ENCODE data around the gene PTGIS. TPM values are rescaled to one million over a fixed set of nuclear protein-coding genes. Genes with fewer than 3 reads are reported as not detected.
"Not testable (repeated sequence)": the region's sequence is repeated elsewhere in the genome, so short reads cannot be mapped to it uniquely, and the experiment has no call there.

PTGIS gene
- not detected for total RNA-seq
- not detected for polyA plus RNA-seq
- 0 to 0.09 (median 0) reads per million in 6 experiments for total RNA-seq

DNA sequence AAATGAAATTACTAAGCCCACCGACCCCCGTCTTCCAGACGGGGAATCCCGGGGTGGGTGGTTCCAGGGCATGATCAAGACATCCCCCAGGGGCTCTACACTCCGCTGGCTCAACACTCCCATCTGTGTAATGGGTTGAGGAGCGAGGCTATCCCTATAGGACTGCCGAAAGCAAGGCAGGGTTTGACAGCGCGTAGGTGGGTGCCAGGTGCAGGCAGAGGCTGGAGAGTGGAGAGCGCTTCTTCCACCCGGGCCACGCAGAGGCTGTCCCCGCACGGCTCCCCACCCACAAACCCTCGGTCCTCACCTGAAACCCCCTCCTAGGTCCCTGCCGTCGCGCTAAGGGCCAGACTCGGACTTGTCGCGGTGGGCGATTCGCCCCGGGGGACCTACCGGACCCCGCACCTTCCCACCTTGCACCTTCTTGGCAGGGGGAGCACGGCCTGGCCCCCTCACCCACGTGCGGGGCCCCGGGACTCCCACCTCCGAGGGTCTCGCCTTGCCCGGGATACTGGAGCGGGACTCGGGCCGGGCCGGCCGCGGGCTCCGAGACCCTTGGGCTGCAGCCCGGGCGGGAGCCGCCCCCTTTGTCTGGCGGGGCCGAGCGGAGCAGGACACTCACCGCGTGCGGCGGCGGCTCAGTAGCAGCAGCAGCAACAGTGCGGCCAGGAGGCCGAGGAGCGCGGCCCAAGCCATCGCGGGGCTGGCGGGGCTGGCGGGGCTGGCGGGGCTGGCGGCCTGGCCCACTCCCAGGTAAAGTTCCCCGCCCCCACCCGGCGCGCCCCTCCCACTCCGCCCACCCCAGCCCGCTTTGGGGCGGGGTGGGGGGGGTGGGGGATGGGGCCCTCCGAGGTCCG is at the start of gene PTGIS:
Gene PTGIS, minus strand, starts transcription at position 717 of the 857 bp plus-strand sequence. Its CDS starts 21 bp downstream, at position 696.
- peaks cover 3 to 13% (median 8%) of the 10 kb centered on the region in 4 donors for H3K4me1 Mint-ChIP-seq

GRCh38 chr20:49617394-49617793 is 49.5 kb upstream of the PTGIS start:
- ATAC-seq, DNase-seq, H3K4me1 Mint-ChIP-seq, H3K27ac Mint-ChIP-seq, H3K4me3 Mint-ChIP-seq, H3K36me3 Mint-ChIP-seq, POLR2A ChIA-PET: not testable (repeated sequence)
- peaks cover 0 to 13% (median 6%) of the 10 kb centered on the region in 9 donors for H3K9me3 Mint-ChIP-seq
- H3K27me3 Mint-ChIP-seq = peaks cover 1 to 15% (median 11%) of the 10 kb centered on the region in 5 donors

More for the DNA sequence above, at the start of gene PTGIS:
- Mint-ChIP-seq H3K27ac (no peak within 1 kb of the TSS), H3K9me3 (peaks cover 0 to 2% (median 0%) of the 10 kb centered on the region in 9 donors), H3K27me3 (peaks cover 29 to 76% (median 55%) of the 10 kb centered on the region in 5 donors), H3K4me3 (peak within 1 kb of the TSS in 8 of 10 donors; percentile 15 to 73 (median 56)), H3K36me3 (no peaks in the 10 kb centered on the region)
- ATAC-seq (no peak), DNase-seq (peak in 1 of 10 donors; percentile 8)
- POLR2A ChIA-PET = no interaction called here

- no peak overlapping the region for H3K4me3 Mint-ChIP-seq
- H3K27ac Mint-ChIP-seq = peak overlapping the region in 3 of 10 donors; percentile 52 to 71 (median 54)
- ATAC-seq (no peak), DNase-seq (no peak)
- H3K4me1 Mint-ChIP-seq = peaks cover 0 to 5% (median 1%) of the 10 kb centered on the region in 4 donors
- peaks cover 0 to 3% (median 0%) of the 10 kb centered on the region in 9 donors for H3K9me3 Mint-ChIP-seq
- POLR2A ChIA-PET = no interaction called here
- peaks cover 0 to 7% (median 3%) of the 10 kb centered on the region in 5 donors for H3K27me3 Mint-ChIP-seq
- peaks cover 0 to 2% (median 0%) of the 10 kb centered on the region in 3 donors for H3K36me3 Mint-ChIP-seq
Observed at GRCh38 chr20:49616154-49617007, 48.4 kb upstream of the PTGIS start.

- H3K4me3 Mint-ChIP-seq = no peak overlapping the region
- H3K27ac Mint-ChIP-seq = peak overlapping the region in 2 of 10 donors; percentile 54 to 71
- no peaks in the 10 kb centered on the region for H3K9me3 Mint-ChIP-seq
- no peak for DNase-seq
- no peaks in the 10 kb centered on the region for H3K36me3 Mint-ChIP-seq
- POLR2A ChIA-PET = no interaction called here
- peaks cover 0 to 1% (median 0%) of the 10 kb centered on the region in 5 donors for H3K27me3 Mint-ChIP-seq
- H3K4me1 Mint-ChIP-seq = peaks cover 3 to 9% (median 6%) of the 10 kb centered on the region in 4 donors
- ATAC-seq = no peak
Observed at GRCh38 chr20:49615401-49616153, 47.6 kb upstream of the PTGIS start.

DNA sequence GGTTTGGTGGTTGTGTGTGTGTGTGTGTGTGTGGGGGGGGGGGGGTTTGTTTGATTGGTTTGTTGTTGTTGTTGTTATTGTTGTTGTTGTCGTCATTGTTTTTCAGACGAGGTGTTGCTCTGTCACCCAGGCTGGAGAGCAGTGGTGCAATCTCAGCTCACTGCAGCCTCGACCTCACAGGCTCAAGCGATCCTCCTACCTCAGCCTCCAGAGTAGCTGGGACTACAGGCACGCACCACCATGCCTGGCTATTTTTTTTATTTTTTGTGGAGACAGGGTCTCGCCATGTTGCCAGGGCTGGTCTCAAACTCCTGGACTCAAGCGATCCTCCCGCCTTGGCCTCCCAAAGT is 47.1 kb upstream of the PTGIS start:
- POLR2A ChIA-PET, ATAC-seq: not testable (repeated sequence)

DNA sequence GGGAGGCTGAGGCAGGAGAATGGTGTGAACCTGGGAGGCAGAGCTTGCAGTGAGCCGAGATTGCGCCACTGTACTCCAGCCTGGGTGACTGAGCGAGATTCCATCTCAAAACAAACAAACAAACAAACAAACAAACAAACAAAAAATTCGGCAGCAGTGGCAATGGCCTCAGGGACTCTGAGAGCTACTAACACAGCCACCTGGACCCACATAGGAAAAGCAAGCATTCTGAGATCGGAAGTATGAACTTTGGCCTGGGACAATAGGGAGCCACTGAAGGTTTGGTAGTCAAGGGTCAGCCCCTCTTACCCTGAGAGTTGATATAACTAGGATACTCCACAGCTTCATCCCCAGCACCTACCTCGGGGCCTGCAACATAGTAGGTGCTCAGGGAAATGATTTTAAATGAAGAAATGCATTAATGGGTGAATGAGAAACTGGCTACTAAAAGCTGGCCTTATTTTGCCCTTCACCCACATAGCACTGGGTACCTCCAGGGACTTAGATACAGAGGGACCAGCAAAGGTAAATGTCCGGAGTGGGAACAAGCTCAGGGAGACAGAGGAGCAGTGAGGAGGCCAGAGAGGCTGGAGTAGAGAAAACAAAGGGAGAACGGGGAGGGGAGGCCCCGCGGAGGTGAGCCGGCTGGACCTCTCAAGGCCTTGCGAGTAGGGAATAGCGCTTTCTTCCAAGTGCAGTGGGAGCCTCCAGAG is 46.6 kb upstream of the PTGIS start:
- no peaks in the 10 kb centered on the region for H3K9me3 Mint-ChIP-seq
- POLR2A ChIA-PET = no interaction called here
- ATAC-seq (no peak), DNase-seq (no peak)
- H3K36me3 Mint-ChIP-seq = no peaks in the 10 kb centered on the region
- peaks cover 3 to 11% (median 8%) of the 10 kb centered on the region in 4 donors for H3K4me1 Mint-ChIP-seq
- peaks cover 0 to 7% (median 0%) of the 10 kb centered on the region in 5 donors for H3K27me3 Mint-ChIP-seq
- peak overlapping the region in 1 of 10 donors; percentile 2 for H3K27ac Mint-ChIP-seq
- H3K4me3 Mint-ChIP-seq = no peak overlapping the region

More for the DNA sequence above, 47.1 kb upstream of the PTGIS start:
- H3K27me3 Mint-ChIP-seq, H3K4me3 Mint-ChIP-seq, H3K9me3 Mint-ChIP-seq, H3K36me3 Mint-ChIP-seq, H3K27ac Mint-ChIP-seq, DNase-seq: not testable (repeated sequence)
- peaks cover 3 to 11% (median 8%) of the 10 kb centered on the region in 4 donors for H3K4me1 Mint-ChIP-seq

DNA sequence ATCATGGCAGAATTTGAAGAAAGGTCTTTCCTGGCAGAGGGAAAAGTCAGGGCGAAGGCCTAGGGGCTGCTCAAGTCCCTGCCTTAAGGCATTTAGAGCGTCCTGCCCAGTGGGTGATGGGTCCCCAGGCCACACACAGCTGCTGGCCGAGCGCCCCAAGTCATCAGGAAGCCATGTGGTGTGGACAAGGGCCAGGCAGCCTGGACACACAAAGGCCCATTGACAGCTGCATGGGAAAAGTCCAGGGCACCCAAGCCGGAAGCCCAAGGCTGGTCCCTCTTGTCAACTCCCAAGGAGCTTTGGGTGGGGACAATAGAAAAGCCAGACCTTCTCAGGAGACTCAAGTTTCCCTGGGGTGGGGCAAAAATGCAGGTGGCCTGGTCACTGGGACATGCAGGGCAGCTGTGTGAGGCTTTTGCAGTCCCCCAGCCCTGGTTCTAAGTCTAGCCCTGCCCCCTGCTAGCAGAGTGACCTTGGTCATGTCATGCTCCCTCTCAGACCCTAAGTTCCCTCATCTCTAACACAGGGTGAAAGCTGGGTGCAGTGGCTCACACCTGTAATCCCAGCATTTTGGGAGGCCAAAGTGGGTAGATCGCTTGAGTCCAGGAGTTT is 44.3 kb upstream of the PTGIS start:
- no peak overlapping the region for H3K27ac Mint-ChIP-seq
- H3K9me3 Mint-ChIP-seq = no peaks in the 10 kb centered on the region
- no peak overlapping the region for H3K4me3 Mint-ChIP-seq
- POLR2A ChIA-PET = interaction anchor here (0.6 to 1.0 kb wide), 2 partner anchors 232 to 487 kb away, joined by 3 read pairs; no protein-coding TSS in a partner anchor
- H3K27me3 Mint-ChIP-seq = peaks cover 6 to 20% (median 8%) of the 10 kb centered on the region in 5 donors
- DNase-seq (no peak), ATAC-seq (no peak)
- peaks cover 8 to 20% (median 16%) of the 10 kb centered on the region in 4 donors for H3K4me1 Mint-ChIP-seq
- H3K36me3 Mint-ChIP-seq = no peaks in the 10 kb centered on the region

- H3K27ac Mint-ChIP-seq, H3K36me3 Mint-ChIP-seq, ATAC-seq, DNase-seq, H3K9me3 Mint-ChIP-seq: not testable (repeated sequence)
- Mint-ChIP-seq H3K27me3 (peaks cover 6 to 20% (median 8%) of the 10 kb centered on the region in 5 donors), H3K4me3 (peak overlapping the region in 2 of 10 donors; percentile 22 to 64), H3K4me1 (peaks cover 8 to 20% (median 16%) of the 10 kb centered on the region in 4 donors)
- POLR2A ChIA-PET = interaction anchor here (0.6 to 1.2 kb wide), 3 partner anchors 233 to 487 kb away, joined by 3 read pairs; partner anchors contain the start of gene RNF114
Observed at GRCh38 chr20:49611539-49612126, 43.7 kb upstream of the PTGIS start.

GRCh38 chr20:49610691-49611538 is 43.0 kb upstream of the PTGIS start:
- peak; percentile 44 to 77 (median 64) for DNase-seq
- H3K36me3 Mint-ChIP-seq = no peaks in the 10 kb centered on the region
- H3K4me1 Mint-ChIP-seq = peaks cover 8 to 20% (median 16%) of the 10 kb centered on the region in 4 donors
- no peaks in the 10 kb centered on the region for H3K9me3 Mint-ChIP-seq
- ATAC-seq = peak; percentile 65 to 71
- POLR2A ChIA-PET = interaction anchor here (1.2 kb wide), 1 partner anchor 325 kb away, joined by 3 read pairs; the partner anchor contains the start of gene RNF114
- H3K4me3 Mint-ChIP-seq = peak overlapping the region; percentile 3 to 73 (median 49)
- H3K27ac Mint-ChIP-seq = peak overlapping the region in 3 of 10 donors; percentile 13 to 47 (median 27)
- peaks cover 6 to 22% (median 8%) of the 10 kb centered on the region in 5 donors for H3K27me3 Mint-ChIP-seq
